OCI-LY1 (cell line): ENCODE data around the gene USO1.

Experiments
- CTCF ChIP-seq: fragments of 200-600 bp; sonication (generic), shearing (Covaris generic); IDR thresholded peaks from 2 replicates; pipeline ENCODE4 v1.5.1; 2017; ENCODE audit warnings: mild to moderate bottlenecking, antibody characterized with exemption, low read length, moderate library complexity, mixed read lengths
- EZH2 ChIP-seq: fragments of 200-600 bp; sonication (generic), shearing (Covaris generic); IDR thresholded peaks from 2 replicates; pipeline ENCODE4 v1.8.0; 2017; ENCODE audit warnings: borderline replicate concordance, mixed run types, mild to moderate bottlenecking, antibody characterized with exemption, low read length, moderate library complexity, mixed read lengths

GRCh38 chr4:75834095-75834771, 109.9 kb downstream of the USO1 start:
- TF ChIP-seq EZH2 (no peak), CTCF (no peak)
